G401 (cell line): ENCODE results near the gene NR2F2. TPM values are rescaled to one million over a fixed set of nuclear protein-coding genes. Genes with fewer than 3 reads are reported as not detected.
A peak's percentile ranks its signal among the peaks of the same experiment; 100 is the strongest.

ENCODE experiments used
- DNase-seq: peaks from one replicate; pipeline ENCODE4 v3.0.0-alpha.2; 2015; ENCODE audit warnings: low spot score
- in situ Hi-C: cut with HindIII; loops from 2 replicates; pipeline ENCODE4 v1.10.0; 2016; ENCODE audit warnings: low sequenced_read_pairs, mixed read lengths
- total RNA-seq: library from RNA; depleted of rRNA; stranded (reverse); fragments of >200 nt; shearing (Covaris generic); gene quantifications from 2 replicates; pipeline ENCODE4 v1.2.3, GENCODE V29; 2014

The NR2F2 gene
- total RNA-seq, 1 experiment from 2014 or later = 2.3 TPM

DNA sequence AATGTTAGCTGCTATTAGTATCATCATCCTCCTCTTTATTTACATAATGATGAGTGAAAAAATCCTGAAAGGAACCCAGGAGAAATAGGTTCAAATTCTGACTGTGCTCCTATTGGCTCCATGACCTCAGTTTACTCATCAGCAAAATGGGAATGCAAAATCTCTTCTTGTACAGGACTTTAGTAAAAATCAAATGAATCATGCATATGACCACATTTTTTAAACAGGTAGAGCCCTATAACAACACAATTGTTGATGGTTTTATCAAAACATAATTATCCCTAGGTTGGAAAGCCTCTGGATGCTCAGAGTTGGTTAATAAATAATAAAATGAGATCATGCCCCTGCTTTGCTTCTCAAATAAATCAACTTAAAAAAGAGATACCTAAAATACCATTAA is 16.0 kb upstream of the NR2F2 start:
- no peak for DNase-seq
- in situ Hi-C loops = no loop called here

- DNase-seq = no peak
- in situ Hi-C loops = no loop called here
Observed at GRCh38 chr15:96314963-96315362, 15.5 kb upstream of the NR2F2 start.

- in situ Hi-C loops = no loop called here
- DNase-seq = no peak
Observed at GRCh38 chr15:96316953-96317629, 13.4 kb upstream of the NR2F2 start.

- in situ Hi-C loops = no loop called here
- DNase-seq = no peak
Observed at GRCh38 chr15:96320107-96320506, 10.4 kb upstream of the NR2F2 start.

- in situ Hi-C loops = no loop called here
- DNase-seq = peak; percentile 35
Observed at GRCh38 chr15:96320703-96321638, 9.5 kb upstream of the NR2F2 start.

DNA sequence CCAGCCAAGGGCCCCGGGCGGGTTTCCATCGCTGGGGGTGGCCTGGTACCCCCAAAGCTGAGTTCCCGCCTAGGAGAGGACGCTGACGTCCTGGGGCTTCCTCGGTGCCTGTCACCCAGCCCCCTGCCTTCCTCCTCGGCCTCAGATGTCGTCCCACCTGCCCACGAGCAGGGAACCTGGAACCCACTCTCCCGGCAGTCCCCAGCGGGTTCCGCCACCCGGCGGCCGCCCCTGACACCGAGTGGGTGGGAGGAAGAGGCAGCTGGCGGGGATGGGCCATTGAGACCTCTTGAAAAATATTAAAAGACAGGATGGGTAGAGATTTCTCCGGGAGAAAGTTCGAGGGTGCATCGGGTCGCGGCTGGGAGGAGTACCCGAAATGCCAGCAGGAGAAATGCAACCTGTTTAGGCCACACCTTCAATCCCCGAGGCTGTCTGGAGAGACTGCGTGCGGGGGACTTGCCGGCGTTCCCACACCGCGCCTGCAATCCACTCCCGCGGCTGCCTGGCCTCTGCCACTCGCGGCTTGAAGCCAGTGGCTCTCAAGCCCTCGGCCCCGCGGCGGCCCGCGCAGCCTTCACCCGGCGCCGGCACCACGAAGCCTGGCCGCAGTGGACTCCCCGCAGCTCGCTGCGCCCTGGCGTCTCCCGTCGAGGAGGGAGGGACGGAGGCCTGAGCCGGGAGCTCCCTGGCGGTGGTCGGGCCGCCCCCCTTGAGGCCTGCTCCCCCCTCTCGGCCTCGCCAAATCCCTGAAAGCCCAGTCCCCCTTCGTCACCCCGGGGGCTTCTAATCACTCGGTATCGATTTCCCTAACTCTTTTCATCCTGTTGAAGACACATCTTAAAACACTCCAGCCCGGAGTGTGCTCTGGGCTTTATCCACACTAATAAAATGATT is 8.6 kb upstream of the NR2F2 start:
- peak; percentile 27 for DNase-seq
- in situ Hi-C loops = no loop called here

DNA sequence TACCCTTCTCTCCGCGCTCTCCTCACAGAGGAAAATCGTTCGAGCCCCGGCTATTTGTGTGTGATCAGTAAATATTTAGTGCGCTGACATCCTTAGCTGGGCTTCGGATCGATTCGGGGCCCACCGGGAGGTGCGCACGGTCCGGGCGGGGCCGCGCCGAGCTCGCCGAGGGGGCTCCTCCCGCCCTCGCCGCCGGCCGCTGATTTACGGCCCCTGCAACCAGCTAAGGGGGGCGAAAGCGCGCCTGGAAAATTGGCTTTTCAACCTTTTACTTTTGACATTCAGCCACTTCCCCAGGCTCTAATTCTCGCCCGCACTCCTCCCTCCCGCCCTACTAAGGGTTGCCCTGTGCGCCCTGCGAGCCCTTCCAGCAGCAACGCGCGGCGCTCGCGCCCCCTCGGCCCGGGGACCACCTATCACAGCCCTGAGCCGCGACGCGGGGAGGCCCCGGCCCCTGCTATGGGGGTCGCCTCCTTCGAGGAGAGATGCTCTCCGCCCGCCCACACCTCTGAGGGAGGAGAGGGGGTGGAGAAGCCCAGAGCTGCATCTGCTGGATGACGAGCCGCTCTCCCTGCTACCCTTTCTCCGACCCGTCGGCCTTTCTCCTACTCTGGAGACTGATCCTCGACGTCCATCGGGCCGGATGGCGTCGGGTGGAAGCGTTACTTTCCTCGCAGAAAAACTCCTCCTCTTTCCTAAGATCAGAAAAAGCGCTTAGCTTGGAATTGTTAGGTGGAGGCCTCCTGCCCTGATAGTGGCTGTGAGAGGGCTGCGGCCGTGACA is 7.8 kb upstream of the NR2F2 start:
- peak; percentile 6 for DNase-seq
- in situ Hi-C loops = no loop called here

DNA sequence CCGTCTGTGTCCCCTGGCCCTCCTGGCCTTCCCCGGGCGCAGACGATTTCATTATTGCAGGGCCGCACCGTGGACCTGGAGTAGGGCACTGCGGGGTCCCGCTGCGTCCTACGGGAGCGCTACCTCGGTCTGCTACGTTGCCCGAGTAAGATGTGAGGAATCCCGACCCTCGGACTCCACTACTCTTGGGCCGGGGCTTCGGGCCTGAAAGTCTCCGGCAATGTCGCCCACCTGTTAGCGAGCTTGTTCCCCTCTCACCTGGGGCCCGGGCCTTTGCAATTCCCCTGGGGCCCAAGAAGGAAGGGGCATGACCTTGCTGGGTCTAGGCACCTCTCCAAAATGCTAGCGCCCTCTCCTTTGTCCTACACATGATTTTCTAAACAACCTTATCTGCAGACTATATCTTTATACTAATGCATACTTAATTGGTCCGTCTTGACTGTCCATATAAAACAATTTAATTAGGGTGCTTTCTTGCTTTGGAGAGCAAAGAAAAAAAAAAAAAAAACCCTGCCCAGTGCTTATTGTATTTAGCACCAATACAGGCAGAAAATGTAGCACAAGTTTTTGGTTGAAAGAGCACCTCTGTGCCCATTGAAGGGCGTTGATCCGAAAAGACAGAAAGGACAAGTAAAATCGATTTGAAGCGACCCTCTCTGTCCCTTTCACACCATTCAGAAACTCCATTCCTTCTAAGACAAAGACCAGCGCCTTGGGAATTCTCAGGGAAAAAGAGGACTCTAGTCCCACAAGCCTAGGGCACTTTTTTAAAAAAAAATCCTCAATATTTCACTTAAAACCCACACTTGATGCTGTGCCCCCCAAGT is 7.0 kb upstream of the NR2F2 start:
- DNase-seq = no peak
- in situ Hi-C loops = no loop called here

GRCh38 chr15:96324192-96324895 is 6.2 kb upstream of the NR2F2 start:
- in situ Hi-C loops = no loop called here
- DNase-seq = peak; percentile 14

GRCh38 chr15:96324940-96325540 is 5.5 kb upstream of the NR2F2 start:
- in situ Hi-C loops = no loop called here
- peak; percentile 8 for DNase-seq

GRCh38 chr15:96325541-96326327 is 4.8 kb upstream of the NR2F2 start:
- DNase-seq = peak; percentile 54
- in situ Hi-C loops = no loop called here

DNA sequence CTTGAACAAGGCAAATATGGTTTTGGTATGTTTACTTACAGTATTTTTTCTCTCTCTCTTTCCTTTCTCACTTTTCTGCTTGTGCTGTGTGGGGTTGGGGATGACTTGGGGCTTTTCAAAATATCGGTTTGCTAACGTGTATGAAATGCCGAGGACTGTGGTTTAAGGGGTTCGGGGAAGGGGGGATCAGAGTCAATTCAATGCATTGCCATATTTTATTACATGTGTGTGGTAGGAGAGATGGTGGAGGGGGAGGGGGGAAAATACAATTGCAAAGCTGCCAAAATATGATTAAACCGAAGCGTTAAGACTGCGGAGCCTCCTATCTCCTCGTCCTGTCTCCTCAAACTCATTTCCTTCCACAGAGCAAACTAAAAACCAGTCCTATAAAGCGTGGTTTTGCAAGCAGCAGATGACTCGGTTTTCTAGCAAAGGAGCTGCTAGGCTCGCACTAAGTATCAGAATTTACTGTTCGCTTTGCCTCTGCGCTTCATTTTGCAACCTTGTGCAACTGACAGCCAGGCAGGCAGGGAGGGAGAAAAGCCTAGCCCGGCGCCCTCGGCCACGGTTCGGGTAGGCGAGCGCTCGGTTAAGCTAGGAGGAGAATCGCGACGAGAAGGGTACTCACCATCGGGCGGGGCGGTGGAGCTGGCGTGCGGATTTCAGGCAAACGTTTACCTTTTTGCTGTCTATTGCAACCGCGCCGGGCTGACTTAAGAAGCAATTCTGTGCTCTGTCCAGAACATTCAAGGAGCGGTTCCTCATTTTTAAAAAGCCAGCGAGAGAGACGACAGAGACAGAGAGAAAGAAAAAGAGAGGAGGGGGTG is 4.0 kb upstream of the NR2F2 start:
- peak; percentile 60 for DNase-seq
- in situ Hi-C loops = no loop called here

DNA sequence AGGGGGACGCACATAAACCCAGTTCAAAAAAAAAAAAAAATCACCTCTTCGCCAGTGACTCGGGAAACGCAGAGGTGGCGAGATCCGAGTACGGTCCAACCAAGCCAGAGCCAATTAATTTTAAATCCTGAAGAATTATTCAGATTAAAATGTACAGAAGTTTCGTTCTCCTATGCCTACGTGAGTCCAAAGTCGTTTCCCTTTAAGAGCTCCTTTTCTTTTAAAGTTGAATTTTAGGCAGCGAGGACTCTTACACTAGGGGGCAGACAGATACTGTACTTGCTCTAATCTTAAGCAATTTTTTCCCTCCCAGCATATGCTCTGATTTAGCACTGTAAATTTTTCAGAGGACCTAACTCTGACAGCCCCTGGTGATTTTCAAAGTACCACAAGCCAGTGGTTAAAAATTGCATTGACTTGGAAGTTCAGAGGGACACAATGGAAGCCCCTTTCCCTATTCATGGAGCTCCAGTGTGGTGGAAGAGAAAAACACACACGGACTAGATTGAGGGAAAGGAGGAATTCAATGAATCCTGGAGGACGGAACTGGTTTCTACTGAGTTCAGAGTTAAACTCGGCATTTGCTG is 3.3 kb upstream of the NR2F2 start:
- in situ Hi-C loops = no loop called here
- peak; percentile 87 for DNase-seq

- in situ Hi-C loops = no loop called here
- DNase-seq = no peak
Observed at GRCh38 chr15:96328181-96328876, 2.2 kb upstream of the NR2F2 start.

DNA sequence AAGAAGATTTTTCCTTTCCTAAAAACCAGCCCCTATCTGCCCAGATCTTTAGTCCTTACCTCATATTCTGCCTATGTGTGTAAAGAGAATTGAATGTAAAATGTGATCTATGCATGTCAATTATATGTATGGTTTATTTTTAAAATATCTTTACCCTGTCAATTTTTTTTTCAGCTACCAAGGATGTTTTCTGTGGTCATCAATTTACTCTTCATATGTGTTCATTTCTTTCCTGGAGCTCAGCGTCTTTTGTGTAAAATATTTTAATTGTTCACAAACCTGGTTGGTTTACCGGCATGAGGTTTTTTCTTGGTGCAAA is 1.7 kb upstream of the NR2F2 start:
- in situ Hi-C loops = no loop called here
- no peak for DNase-seq
